GM06990 (cell line): ENCODE results near the gene MICALL2.

Source experiments
- DNase-seq: peaks from one replicate; pipeline ENCODE4 v3.0.0-alpha.2; 2011; ENCODE audit not compliant: insufficient read length; ENCODE audit errors: extremely low read depth
- H3K27me3 ChIP-seq: replicated peaks from 2 replicates; pipeline ENCODE4 v1.6.0; 2011; ENCODE audit warnings: low read length; ENCODE audit not compliant: control insufficient read depth, insufficient read depth
- H3K36me3 ChIP-seq: 2 replicates; pipeline ENCODE4 v1.5.1; 2011; ENCODE audit warnings: low read length; ENCODE audit not compliant: control insufficient read depth, insufficient read depth
- H3K4me3 ChIP-seq: replicated peaks from 2 replicates; pipeline ENCODE4 v1.5.1; 2011; ENCODE audit warnings: low read depth, mild to moderate bottlenecking, control low read depth, low read length
- TF ChIP-seq, protein P1 (sequence below): IDR thresholded peaks from 2 replicates; pipeline ENCODE4 v1.5.1; 2011; ENCODE audit warnings: low read length, control low read depth, mild to moderate bottlenecking, inconsistent platforms; ENCODE audit not compliant: insufficient read depth, poor library complexity, severe bottlenecking

The MICALL2 gene

DNA sequence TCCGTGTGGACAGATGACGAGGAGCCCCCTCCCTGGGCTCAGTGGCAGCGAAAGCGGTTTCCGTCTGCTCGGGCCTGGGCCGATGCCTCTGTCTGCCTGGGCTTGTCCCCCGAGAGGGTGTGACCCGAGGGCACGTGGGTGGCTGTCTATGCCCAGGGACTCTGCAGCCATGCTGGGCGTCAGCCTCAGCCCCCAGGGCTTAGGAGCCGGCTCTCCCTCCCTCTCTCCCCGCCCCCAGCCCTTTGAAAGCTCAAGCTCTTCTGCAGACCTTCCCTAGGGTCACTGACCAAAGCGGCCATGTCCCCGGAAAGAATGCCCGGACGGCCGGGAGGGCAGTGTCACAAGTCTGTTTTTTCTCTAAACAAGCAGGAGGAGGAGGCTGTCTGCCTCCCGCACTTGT is 7.1 kb downstream of the MICALL2 start:
- Histone ChIP-seq H3K4me3 (no peak overlapping the region), H3K36me3 (no peaks in the 10 kb centered on the region), H3K27me3 (no peaks in the 10 kb centered on the region; the same call in 1 of the 2 replicates)
- TF ChIP-seq, protein P1, sequence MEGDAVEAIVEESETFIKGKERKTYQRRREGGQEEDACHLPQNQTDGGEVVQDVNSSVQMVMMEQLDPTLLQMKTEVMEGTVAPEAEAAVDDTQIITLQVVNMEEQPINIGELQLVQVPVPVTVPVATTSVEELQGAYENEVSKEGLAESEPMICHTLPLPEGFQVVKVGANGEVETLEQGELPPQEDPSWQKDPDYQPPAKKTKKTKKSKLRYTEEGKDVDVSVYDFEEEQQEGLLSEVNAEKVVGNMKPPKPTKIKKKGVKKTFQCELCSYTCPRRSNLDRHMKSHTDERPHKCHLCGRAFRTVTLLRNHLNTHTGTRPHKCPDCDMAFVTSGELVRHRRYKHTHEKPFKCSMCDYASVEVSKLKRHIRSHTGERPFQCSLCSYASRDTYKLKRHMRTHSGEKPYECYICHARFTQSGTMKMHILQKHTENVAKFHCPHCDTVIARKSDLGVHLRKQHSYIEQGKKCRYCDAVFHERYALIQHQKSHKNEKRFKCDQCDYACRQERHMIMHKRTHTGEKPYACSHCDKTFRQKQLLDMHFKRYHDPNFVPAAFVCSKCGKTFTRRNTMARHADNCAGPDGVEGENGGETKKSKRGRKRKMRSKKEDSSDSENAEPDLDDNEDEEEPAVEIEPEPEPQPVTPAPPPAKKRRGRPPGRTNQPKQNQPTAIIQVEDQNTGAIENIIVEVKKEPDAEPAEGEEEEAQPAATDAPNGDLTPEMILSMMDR: no peak
- DNase-seq: no peak

DNA sequence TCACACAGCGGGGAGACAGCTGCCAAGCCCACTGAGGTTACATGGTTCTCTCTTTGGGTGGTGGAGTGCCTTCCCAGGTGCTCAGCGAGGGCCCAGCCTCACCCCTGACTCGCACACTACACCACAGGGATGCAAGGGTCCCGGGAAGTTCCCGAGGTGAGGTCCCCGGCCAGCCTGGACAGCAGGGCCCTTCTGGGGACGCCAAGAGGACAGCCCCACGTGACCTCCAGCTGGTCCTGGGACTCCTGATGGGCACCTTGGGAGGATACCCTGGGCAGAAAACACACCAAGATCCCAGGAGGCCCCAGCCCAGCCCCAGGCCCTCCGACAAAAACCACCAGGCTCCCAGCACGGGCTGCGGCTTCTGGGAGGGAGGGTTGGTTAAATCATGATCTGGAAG is 8.3 kb downstream of the MICALL2 start:
- DNase-seq: no peak
- Histone ChIP-seq H3K4me3 (no peak overlapping the region), H3K36me3 (no peaks in the 10 kb centered on the region), H3K27me3 (no peaks in the 10 kb centered on the region)
- TF ChIP-seq, protein P1: no peak

DNA sequence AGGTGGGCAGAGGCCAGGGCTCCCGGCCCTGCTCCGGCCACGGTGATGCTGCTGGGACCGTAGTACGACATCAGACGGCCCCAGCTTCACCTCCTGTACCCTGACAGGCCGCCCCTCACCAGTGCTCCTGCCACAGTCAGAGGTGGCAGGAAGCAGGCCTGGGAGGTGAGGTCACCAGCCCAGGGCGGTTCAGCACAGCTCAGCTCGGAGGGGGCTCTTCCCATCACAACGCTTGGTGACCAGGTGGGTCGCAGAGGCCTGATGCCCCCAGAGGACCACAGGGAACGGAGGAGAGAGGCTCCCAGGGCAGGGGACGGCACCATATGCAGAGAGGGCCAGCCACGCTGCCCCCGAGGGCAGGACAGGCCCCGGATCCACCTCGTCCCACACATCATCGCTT is 8.8 kb downstream of the MICALL2 start:
- TF ChIP-seq, protein P1: no peak

DNA sequence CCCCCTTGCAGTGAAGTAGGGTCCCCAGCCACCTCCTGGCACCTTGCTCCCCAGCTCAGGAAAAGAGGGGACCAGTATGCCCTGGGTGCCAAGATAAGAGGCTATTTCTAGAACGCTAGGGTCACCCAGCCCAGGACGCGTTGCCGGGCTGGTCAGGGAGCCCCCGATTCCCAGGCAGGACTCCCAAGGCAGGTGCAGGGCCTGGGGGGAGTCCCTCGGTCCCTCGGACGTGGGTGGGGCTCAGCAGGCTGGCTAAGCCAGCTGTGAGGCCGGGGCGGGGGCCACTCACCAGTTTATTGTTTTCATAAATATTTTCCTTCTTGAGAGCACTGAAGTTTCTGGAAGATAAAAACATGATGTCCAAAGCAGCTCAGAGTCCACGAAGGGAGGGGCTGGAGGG is 9.3 kb downstream of the MICALL2 start:
- no peaks in the 10 kb centered on the region for H3K36me3 ChIP-seq

More for the DNA sequence above, 8.8 kb downstream of the MICALL2 start:
- H3K36me3 ChIP-seq: no peaks in the 10 kb centered on the region
- H3K4me3 ChIP-seq: no peak overlapping the region
- DNase-seq: no peak
- no peaks in the 10 kb centered on the region for H3K27me3 ChIP-seq

DNA sequence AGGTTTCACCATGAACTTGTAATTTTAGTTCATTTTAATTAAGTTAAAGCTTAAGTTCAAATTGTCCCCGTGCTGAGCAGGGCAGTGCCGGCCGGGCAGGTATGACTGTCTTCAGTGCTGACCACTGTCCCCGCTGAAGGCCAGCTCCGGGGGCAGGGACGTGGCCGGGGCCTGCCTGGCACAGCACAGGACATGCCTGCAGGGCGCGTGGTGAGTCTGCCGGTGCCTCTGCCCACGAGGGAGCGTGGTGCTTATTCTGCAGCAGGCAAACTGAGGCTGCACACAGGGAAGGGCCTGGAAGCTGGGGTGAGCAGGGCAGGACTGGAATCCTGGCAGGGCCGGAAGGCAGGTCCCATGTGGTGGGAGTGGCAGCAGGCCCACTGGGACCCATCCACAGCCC is 9.8 kb downstream of the MICALL2 start:
- H3K36me3 ChIP-seq: no peaks in the 10 kb centered on the region
- DNase-seq: no peak
- H3K27me3 ChIP-seq: no peaks in the 10 kb centered on the region
- TF ChIP-seq, protein P1: no peak
- H3K4me3 ChIP-seq: no peak overlapping the region

More for the DNA sequence above, 9.3 kb downstream of the MICALL2 start:
- DNase-seq: no peak
- no peaks in the 10 kb centered on the region for H3K27me3 ChIP-seq
- TF ChIP-seq, protein P1: no peak
- no peak overlapping the region for H3K4me3 ChIP-seq

DNA sequence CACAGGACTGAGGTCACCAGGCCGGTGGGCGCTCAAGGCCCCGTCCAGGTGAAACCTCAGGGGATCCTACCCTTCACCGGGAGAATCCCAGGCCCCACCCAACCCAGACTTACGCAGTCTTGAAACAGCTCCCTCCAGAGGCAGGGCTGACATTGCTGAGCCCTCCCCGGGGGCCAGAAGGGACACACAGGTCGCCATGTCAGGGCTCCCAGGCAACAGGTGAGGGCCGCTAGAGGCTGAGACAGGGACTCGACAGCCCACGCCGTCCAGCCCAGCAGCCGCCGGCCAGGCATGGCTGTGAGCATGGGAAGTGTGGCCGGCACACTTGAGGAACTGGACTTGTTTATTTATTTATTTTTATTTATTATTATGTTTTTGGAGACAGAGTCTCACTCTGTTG is 10.3 kb downstream of the MICALL2 start:
- Histone ChIP-seq H3K4me3 (no peak overlapping the region), H3K36me3 (no peaks in the 10 kb centered on the region), H3K27me3 (no peaks in the 10 kb centered on the region)
- TF ChIP-seq, protein P1: no peak
- no peak for DNase-seq
